Neural crest cell (in vitro differentiated cells): ENCODE data around the gene SCML2. TPM values are rescaled to one million over a fixed set of nuclear protein-coding genes. Genes with fewer than 3 reads are reported as not detected.

Experiments used
- DNase-seq: peaks from one replicate; pipeline ENCODE4 v3.0.0; 2021; ENCODE audit warnings: low read depth, mixed read lengths, low spot score
- H3K27ac Mint-ChIP-seq: one replicate; pipeline ENCODE4 v1.8.0; 2021; ENCODE audit warnings: mild to moderate bottlenecking, mixed read lengths; ENCODE audit not compliant: unreplicated experiment
- H3K27me3 Mint-ChIP-seq: 2 replicates; pipeline ENCODE4 v1.8.0; 2021; ENCODE audit warnings: low read depth, mild to moderate bottlenecking, mixed read lengths
- H3K36me3 Mint-ChIP-seq: 2 replicates; pipeline ENCODE4 v1.8.0; 2021; ENCODE audit warnings: low read depth, mild to moderate bottlenecking, mixed read lengths
- H3K4me1 Mint-ChIP-seq: 2 replicates; pipeline ENCODE4 v1.8.0; 2021; ENCODE audit warnings: mixed read lengths
- H3K4me3 Mint-ChIP-seq: one replicate; pipeline ENCODE4 v1.8.0; 2021; ENCODE audit warnings: mild to moderate bottlenecking, mixed read lengths
- H3K9me3 Mint-ChIP-seq: 2 replicates; pipeline ENCODE4 v1.8.0; 2021; ENCODE audit warnings: mixed read lengths
- long read RNA-seq: library from polyadenylated mRNA; unstranded; transcript quantifications from one replicate; pipeline ENCODE4 v2.0.0, GENCODE V29; 2020
- total RNA-seq: library from RNA; stranded (reverse); gene quantifications from 2 replicates; pipeline ENCODE4 v1.2.1, GENCODE V29; 2021
- TF ChIP-seq, protein P1 (sequence below): fragments of 200-600 bp; sonication (generic); conservative IDR thresholded peaks from 2 replicates; pipeline ENCODE4 v1.5.0; 2021; ENCODE audit warnings: antibody characterized with exemption, mild to moderate bottlenecking

SCML2 gene
- 13.6 and 14.2 TPM in 2 replicates for total RNA-seq
- long read RNA-seq, full-length matches to known transcripts: 1 of 15 reads
- long read RNA-seq, partial matches to known transcripts: 8 of 15 reads
- long read RNA-seq, other reads (novel, unspliced or antisense): 6 of 15 reads

DNA sequence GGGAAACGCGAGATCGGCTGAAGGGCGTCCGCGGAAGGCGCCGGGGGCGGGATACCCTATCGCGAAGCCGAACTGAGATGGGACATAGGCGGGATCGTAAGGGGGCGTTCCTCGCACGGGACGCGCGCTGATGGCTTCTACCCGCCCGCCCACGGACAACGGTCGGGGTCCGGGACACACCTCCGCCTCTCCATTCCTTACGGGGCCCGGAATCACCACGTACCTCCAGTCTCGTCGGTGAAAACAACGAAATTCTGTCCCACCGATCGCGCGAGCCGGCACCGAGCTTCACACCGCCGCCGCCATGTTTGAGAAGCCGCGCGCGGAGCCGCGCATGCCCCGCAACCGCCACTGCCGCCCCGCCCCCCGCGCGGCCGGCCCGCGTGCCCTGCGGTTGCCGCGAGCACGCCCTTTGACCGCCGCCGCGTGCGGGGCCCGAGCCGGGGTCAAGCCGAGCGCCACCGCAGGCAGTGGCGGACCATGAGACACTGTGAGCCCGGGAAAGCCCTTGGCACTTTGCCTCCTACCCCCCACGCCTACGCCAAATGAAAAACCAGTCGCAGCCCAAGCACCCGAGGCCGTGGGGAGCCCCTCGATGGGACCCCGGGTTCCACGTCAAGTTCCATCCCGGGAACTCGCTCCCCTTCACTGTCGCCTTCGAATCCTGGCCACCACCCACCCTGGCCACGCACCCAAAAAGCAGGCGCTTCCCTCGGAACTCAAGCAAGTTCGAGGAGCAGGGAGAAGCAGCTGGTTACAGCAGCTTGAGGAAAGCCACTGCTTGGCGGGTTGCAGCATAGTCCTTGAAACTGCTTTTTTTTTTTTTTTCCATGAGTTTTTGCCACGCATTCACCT is at the start of gene SCML2:
Gene SCML2 (minus strand): TSS at position 320 of the 855 bp plus-strand sequence. CDS start 20,617 bp downstream, outside the sequence.
- H3K4me3 Mint-ChIP-seq: peak within 1 kb of the TSS; percentile 86
- DNase-seq: peak; percentile 41
- TF ChIP-seq, protein P1, sequence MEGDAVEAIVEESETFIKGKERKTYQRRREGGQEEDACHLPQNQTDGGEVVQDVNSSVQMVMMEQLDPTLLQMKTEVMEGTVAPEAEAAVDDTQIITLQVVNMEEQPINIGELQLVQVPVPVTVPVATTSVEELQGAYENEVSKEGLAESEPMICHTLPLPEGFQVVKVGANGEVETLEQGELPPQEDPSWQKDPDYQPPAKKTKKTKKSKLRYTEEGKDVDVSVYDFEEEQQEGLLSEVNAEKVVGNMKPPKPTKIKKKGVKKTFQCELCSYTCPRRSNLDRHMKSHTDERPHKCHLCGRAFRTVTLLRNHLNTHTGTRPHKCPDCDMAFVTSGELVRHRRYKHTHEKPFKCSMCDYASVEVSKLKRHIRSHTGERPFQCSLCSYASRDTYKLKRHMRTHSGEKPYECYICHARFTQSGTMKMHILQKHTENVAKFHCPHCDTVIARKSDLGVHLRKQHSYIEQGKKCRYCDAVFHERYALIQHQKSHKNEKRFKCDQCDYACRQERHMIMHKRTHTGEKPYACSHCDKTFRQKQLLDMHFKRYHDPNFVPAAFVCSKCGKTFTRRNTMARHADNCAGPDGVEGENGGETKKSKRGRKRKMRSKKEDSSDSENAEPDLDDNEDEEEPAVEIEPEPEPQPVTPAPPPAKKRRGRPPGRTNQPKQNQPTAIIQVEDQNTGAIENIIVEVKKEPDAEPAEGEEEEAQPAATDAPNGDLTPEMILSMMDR: no peak
- H3K36me3 Mint-ChIP-seq: no peaks in the 10 kb centered on the region
- H3K4me1 Mint-ChIP-seq: peaks cover 15% of the 10 kb centered on the region
- H3K9me3 Mint-ChIP-seq: peaks cover 4% of the 10 kb centered on the region
- peaks cover 38% of the 10 kb centered on the region for H3K27me3 Mint-ChIP-seq
- peak within 1 kb of the TSS; percentile 43 for H3K27ac Mint-ChIP-seq

DNA sequence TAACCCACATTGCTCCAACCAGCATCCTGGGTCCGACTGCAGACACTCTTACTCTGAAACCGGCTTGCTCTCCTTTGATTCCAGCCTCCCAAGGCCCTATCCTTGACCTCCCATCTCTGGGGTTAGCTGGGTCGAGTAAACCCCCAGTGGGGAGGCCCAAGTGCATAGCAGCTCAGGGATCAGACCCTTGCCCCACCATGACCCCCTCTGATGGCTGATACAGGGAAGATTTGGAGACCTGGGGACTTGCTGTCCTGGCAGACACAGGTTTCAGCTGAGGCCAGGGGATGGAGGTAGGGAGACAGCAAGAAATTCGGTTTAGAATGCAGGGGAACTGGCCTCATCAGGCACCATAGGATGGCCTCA is 47.3 kb upstream of the SCML2 start:
- H3K4me3 Mint-ChIP-seq: no peak overlapping the region
- H3K9me3 Mint-ChIP-seq: peaks cover 3% of the 10 kb centered on the region
- no peak for DNase-seq
- no peaks in the 10 kb centered on the region for H3K27me3 Mint-ChIP-seq
- H3K4me1 Mint-ChIP-seq: no peaks in the 10 kb centered on the region
- H3K36me3 Mint-ChIP-seq: no peaks in the 10 kb centered on the region
- TF ChIP-seq, protein P1: no peak
- no peak overlapping the region for H3K27ac Mint-ChIP-seq

DNA sequence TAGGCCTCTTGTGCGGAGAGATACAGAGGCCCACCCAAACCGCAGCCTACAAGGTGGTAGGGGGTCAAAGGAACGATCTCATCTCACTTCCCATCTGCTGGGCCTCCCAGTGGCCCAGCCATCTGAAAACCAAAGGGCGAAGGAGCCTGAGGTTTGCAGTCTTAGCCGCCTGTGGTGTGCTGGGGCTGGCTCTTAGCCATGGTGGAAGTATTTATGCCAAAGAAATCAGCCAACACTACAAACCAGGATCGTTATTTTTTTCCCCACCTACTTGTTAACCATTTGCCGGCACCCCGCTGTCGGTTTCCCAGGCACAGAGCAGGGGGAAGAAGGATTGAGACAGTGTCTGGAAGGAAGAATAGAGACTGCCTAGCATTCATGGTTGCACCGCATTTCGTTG is 40.0 kb upstream of the SCML2 start:
- Mint-ChIP-seq H3K27ac (no peak overlapping the region), H3K4me3 (no peak overlapping the region), H3K36me3 (no peaks in the 10 kb centered on the region), H3K9me3 (no peaks in the 10 kb centered on the region), H3K27me3 (peaks cover 3% of the 10 kb centered on the region), H3K4me1 (peaks cover 9% of the 10 kb centered on the region)
- no peak for DNase-seq
- TF ChIP-seq, protein P1: no peak

DNA sequence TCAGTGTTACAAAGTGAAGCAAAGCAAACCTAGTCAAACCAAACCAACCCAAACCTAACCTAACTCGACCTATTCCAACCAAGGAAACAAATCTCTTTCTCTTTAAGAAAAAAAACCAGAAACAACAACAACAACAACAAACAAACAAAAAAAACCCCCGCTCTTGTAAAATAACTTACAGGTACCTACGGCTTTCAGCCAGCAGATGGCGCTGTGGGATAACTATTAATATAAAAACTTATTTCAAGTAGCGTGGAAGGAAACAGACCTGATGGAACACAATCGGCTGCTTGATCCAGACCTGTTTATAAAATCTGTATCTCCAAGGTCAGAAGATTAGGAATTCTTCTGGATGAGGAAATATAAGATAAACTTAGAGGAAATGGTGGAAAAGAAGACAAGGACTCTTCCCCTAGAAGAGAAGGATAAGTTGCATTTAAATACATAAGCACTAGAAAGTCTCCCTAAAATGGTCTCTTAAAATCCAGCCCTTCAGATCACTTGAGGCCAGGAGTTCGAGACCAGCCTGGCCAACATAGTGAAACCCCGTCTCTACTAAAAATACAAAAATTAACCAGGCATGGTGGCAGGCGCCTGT is 36.6 kb upstream of the SCML2 start:
- no peaks in the 10 kb centered on the region for H3K36me3 Mint-ChIP-seq
- no peak overlapping the region for H3K4me3 Mint-ChIP-seq
- peaks cover 9% of the 10 kb centered on the region for H3K4me1 Mint-ChIP-seq
- TF ChIP-seq, protein P1: peak; percentile 81
- peak; percentile 67 for DNase-seq
- H3K9me3 Mint-ChIP-seq: no peaks in the 10 kb centered on the region
- H3K27ac Mint-ChIP-seq: no peak overlapping the region
- peaks cover 3% of the 10 kb centered on the region for H3K27me3 Mint-ChIP-seq

DNA sequence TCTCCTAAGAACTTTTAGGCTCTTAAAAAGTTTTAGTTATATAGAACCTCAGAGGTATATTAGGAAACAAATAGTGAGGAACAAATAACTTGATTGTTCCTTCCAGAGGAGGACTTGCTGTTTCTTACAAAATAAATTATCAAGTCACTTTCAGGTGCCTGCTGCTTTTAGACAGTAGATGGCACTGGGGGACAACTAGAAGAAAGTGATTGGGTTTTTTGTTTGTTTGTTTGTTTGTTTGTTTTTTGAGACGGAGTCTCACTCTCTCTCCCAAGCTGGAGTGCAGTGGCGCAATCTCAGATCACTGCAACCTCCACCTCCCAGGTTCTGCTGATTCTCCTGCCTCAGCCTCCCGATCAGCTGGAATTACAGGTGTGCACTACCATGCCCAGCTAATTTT is 35.5 kb upstream of the SCML2 start:
- Mint-ChIP-seq H3K27me3 (peaks cover 3% of the 10 kb centered on the region), H3K4me3 (no peak overlapping the region), H3K36me3 (no peaks in the 10 kb centered on the region), H3K9me3 (no peaks in the 10 kb centered on the region), H3K27ac (no peak overlapping the region), H3K4me1 (peaks cover 8% of the 10 kb centered on the region)
- TF ChIP-seq, protein P1: peak; percentile 26
- DNase-seq: no peak
